Stimulated activated CD4-positive, alpha-beta T cell treated with anti-CD3 and anti-CD28 coated beads, TNF-alpha, amount 100 ng/mL, for 48 hours (primary cell): ENCODE measurements around the gene ETV3L.

Experiments
- DNase-seq, 3 donors: peaks; one replicate each; pipeline ENCODE4 v3.0.0-alpha.2; 2020; ENCODE audit warnings: low read depth in 3 of 3

The ETV3L gene

GRCh38 chr1:157132111-157132510, 32.5 kb upstream of the ETV3L start:
- no peak for DNase-seq

- no peak for DNase-seq
Measured at GRCh38 chr1:157131281-157131680, 31.7 kb upstream of the ETV3L start.

DNA sequence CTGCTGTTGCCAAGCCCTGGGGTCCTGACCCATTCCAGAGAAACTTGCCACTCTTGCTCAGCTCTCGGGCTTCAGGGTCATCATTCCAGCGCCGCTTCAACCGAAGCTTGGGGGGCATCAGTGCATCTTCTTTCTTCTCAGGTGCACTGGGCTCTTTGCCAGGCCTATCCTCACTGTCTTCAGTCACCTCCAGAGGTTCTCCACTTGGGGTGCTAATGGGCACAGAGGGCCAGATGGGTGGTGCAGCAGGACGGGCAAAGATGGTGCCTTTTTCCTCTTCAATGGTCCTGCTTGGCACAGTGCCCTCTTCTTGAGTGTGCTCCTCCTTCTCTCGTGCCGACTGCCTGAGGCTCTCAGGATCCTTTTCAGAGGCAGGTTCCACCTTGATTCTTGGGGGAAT, 25.2 kb upstream of the ETV3L start:
- DNase-seq, result no peak

DNA sequence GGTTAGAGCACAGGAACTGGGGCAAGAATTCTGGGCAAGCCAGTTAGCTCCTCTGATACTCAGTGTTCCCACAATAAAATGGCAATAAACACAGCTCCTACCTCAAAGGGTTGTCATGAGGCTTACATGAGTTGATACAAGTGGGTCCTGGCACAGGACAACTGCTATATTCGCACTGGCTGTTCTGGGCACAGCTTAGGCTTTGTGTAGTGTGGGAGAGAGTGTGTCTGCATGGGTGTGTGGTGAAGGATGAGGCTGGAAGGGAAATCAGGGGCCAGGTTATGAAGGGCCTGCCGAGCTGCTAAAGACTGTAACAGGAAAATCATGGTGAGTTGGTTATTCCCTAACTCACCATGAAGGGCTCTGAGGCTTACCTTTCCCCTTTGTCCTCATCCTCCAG, 19.8 kb upstream of the ETV3L start:
- no peak for DNase-seq

DNA sequence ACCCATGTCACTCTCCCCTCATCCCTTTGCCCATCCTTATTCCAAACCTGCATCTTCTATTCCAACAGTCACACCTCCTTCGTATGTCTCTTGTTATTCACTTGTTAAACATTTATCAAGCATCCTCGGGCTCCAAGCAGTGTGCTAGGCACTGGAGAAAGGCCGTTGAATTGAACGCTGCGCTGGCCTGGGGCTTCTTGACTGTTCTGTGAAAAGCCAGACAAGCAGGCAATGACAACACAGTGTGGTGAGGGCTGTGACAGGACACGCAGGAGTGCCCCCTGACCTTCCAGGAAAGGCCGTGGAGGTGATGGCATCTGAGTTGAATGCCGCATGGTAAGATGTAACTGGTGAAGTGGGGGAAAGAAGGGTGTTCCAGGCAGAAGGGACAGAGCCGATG, 19.4 kb upstream of the ETV3L start:
- no peak for DNase-seq

GRCh38 chr1:157117527-157118057, 18.0 kb upstream of the ETV3L start:
- no peak for DNase-seq

DNA sequence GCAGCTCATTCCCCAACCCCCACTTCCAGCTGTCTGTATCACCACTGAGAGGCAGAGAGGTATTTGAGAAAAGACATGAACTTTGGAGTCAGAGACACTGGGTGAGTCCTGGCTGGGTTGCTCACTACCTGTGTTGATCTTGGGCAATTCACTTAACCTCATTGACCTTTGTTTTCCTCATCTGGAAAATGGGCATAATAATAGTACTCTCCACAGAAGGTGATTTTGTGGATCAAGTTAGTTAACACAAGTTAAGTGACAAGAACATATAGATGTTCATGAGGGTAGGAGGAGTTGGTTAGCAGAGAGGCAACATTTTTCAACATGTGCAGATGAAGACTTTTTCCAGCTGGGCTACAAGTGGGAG, 17.1 kb upstream of the ETV3L start:
- DNase-seq, result no peak

DNA sequence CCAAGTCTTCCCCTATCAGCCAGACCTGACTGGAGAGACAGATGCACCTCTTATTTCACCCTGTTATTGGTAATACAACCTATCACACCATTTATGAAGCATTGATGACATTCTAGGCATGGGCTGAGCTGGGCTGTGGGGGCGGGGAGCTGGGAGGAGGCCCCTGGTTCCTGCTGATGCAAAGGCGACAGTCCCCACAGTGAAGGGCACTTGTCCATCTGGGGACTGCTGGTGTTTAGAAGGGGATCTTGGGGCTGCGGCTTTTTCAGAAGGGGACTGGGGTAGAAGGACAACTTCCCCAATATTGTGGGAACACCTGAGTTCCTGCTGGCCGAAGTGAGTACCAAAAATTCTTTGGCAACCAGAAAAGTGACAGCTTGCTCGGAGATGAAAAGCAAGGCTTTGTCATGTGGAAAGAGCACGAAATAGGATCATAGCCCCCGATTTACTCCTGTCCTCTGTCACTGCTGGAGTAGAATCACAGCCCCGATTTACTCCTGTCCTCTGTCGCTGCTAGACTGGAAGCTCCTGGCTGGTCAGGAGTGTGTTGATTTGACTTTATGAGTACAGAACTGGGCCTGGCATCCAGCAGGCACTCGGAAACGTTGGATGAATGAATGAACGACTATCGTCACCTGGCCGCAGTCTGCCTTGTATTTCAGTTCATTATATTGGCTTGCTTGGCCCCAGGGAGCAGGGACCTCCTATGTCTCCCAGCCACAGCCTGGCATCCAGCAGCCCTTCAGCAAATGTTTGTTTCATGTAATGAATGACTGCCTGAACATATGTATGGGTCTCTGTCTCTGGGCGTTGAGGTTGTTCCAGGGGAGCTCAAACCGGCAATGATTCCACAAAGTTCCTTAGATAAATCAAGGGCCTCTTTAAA, 16.5 kb upstream of the ETV3L start:
- DNase-seq, result no peak

DNA sequence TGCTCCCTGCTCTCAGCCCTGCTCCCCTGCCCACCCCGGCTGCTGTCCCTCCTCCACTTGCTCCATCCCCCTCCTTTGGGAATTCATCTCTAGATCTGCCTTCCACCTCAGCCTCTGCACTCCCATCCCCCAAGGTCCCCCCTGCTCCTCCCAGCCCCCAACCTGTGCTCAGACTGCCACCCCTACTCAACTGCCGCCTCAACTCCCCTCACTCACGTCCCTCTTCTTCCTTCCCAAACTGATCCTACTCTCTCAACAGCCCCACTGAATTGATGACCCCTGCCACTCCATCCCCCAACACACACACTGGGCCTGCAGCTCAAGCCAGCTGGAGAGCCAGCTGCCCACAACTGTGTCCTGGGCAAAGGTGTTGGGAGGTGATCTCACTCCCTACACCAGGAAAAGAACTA, 15.8 kb upstream of the ETV3L start:
- DNase-seq, result no peak

GRCh38 chr1:157114183-157115121, 14.8 kb upstream of the ETV3L start:
- DNase-seq, result no peak

- DNase-seq, result no peak
Measured at GRCh38 chr1:157113631-157114030, 14.0 kb upstream of the ETV3L start.

DNA sequence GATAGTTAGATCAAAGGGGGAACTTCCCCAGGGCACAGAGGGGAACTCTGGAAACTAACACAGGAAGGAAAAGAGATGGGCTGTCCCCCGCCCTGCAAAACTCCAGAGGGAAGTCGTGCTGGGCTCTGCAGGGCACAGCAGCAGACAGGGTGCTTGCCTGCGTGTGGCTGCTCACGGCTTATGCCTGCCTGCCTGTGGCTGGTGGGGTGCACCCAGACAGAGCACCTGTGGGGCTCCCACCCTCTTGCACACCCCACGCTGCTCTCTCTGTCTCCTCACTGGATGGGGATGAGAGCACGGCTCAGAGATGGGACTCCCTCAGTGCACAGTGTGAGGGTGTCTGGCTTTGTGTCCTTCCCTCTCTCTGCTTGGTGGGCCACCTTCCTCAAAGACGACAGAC, 13.5 kb upstream of the ETV3L start:
- DNase-seq, result no peak

- no peak for DNase-seq
Measured at GRCh38 chr1:157112186-157112867, 12.7 kb upstream of the ETV3L start.

DNA sequence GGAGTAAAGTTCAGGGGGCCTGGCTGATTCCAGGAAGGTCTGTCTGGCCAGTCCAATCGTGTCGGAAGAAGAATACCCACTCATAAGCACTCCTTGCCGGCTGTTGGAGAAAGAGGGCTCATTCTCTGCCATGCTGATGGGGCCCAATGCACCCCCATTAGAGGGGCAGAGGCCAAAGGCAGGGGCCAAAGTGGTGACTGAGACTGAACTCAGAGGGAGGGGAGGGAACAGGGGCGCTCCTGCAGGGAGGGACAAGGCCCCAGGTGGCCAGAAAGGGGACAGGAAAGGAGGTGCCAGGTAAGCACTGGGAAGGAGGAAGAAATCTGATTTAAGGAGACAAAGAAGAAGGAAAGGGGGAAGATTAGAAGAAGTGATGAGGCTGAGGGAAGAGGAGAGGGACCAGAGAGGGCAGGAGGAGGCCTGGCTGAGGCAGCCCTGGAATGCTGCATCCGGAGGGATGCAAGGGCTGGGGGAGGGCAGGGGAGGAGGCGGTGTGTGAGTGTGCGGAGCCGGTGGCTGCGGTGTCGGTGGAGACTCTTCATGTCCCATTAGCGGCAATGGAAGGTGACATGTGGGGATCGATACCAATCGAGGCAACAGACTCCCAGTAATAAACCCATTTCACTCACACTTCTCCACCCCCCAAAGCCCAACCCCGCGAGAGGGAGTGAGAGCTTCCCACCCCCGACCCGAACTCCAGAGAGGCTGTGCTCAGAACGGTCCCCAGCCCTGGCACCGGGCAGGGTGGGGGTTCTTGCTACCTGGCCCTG, 12.0 kb upstream of the ETV3L start:
- no peak for DNase-seq

- no peak for DNase-seq
Measured at GRCh38 chr1:157110686-157111085, 11.1 kb upstream of the ETV3L start.

DNA sequence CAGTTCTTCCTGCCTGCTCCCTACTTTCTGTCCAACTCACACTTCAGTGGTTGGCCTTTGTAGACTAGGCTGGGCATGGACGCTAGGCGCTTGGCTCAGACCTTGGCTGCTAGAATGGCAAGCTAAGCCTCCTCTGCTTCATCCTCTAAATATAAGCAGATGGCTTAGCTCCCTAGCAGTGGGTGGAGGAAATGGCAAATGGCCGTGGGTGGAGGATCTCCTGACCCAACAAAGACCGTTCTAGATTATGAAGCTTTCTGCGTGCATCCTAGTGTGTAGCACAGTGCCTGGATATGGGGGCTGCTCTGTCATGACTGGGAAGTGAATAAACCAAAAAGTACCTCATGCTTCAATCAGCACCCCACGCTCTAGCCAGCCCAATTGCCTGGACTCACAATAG, 10.4 kb upstream of the ETV3L start:
- no peak for DNase-seq

GRCh38 chr1:157108448-157108847, 8.8 kb upstream of the ETV3L start:
- DNase-seq, result no peak

- DNase-seq, result no peak
Measured at GRCh38 chr1:157107702-157108101, 8.1 kb upstream of the ETV3L start.

DNA sequence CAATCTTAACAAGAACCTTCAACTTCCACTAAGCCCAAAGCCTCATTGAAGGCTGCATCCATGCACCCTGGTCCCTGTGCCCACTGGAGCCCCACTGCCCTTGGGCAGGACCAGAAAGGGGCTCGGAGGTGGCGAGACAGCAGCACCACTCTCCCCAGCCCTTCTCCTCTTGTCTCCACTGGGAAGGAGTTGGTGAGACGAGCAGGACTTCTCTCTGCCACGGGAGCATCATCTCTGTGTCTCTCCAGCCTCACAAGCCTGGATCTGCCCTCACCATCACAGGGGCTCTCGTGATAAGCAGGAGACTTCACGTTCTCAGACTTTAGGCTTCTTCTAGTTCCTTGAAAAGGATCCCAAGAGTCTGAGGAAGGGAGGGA, 7.2 kb upstream of the ETV3L start:
- no peak for DNase-seq

- DNase-seq, result peak in 2 of 3 donors; percentile 16 to 23
Measured at GRCh38 chr1:157105988-157106812, 6.6 kb upstream of the ETV3L start.
